GM21619 (cell line): Measurements from ENCODE around the gene SFTPA2.
"Not testable (repeated sequence)": the region's sequence is repeated elsewhere in the genome, so short reads cannot be mapped to it uniquely, and the experiment has no call there.

Source experiments
- ATAC-seq: cut with Tn5 transposase; IDR thresholded peaks from one replicate; pipeline ENCODE4 v1.9.1; 2021; ENCODE audit not compliant: unreplicated experiment

Gene SFTPA2

DNA sequence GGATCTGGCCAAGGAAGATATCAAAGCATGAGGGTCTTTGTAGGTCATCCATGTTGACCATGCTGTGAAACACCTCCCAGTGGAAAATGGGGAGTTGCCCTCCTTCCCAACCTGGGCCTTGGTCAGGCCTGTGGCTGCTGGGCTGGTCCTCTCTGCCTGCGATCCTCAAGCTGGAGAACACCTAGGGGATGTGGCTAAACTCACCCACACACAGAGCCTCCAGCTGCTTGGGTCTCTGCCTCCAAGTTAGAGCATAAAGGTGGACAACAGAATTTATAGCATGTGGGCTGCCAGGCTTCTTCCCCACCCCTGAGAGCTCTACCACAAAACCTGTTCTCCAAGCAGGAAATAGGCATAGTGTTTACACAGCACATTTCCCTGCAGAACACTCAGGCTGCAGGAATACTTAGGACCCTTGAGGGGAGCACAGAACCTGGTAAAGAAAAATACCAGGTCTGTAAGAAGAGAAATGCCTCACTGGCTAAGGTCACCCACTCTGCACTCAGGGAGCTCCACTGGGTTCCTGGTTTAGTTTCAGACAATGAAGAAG, at the start of gene SFTPA2:
SFTPA2 (minus strand) TSS at position 248 of the 550 bp plus-strand sequence. CDS start 924 bp downstream, outside the sequence.
- no peak for ATAC-seq

DNA sequence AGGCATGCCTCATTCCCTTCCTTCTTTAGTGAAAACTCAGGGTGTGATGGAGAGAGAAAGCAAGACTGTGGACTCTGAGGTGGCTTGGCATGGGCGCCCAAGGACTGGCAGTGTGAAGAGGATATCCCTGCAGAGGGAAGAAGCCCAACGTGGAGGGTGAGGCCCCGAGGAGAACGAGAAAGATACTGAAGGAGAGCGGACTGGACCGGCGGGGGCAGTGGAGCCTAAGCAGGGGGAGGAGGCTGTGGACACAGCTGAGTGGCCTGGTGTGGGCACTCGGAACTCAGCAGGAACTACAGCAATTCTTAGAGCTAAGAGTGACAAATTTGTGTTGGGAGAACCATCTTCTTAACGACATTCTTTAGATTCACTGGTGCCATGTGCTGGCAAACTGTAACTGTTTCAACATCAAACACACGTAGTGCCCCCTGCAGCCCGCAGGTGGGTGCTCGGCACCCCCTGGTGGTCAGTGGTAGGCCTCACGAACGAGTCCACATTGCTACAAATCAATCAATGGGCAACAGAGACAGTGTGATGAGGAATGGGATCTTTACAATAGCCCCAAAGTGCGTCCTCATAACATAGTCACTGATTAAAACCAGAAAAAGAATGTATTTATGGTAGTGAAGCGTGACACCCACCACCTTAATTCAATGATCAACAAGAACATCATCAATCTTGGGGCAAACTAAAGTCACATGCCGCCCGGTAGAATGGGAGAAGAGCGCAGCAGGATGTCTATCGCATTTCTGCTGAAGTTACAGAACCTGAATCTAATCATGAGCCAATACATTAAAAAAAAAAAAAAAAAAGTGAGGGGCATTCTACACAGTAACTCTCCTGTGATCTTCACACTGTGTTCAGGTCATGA, 48.5 kb upstream of the SFTPA2 start:
- no peak for ATAC-seq

DNA sequence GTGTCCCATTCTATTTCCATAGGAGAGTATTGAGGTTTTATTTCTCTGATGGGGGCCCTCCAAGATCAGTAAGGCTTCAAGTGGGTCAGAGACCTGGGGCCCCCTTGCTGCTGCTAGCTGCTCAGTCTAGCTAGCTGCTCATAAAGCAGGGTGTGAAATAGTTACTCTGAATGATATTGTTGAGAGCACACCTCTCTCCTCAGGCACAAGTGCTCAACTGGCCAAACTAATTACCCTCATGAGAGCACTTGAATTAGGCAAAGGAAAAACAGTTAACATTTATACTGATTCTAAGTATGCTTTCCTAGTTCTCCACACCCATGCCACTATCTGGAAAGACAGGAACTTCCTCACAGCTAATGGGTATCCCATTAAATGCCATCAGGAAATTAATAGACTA, 45.1 kb upstream of the SFTPA2 start:
- ATAC-seq = no peak

DNA sequence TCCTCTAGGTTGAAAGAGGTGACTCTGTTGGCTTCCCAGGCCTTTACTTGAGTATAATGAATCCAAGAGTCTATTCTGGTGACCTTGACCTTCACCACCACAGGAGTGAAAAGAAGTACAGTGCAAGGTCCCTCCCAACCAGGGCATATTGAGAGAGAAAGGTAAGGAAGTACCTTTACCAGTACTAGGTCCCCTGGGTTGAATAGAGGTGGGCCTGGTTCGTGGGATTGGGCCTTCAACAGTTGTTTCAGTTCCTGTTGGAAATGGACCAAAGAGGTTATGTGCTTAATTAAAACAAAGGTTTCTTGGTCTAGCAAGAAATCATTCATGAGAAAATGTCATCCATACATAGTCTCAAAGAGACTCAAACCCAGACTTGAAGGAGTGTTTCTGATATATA, 44.1 kb upstream of the SFTPA2 start:
- ATAC-seq = no peak

DNA sequence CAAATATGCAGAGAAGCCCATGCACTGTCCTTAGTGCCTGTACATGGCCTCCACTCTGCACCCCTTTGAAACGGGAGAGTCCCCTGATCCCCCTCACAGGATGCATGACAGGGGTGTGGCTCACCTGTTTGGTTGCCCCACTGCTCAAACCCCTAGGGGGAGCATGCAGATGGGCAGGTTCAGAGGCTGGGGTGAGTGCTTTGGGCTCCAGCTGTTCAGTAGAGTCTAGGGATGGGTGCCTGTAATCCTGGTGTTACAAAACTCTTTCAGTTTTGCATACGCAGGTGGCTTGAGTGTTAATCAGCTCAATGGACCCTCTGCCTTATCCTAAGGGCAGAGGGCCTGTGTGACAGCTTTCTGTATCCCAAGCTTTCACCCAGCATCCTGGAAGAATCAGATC, 42.7 kb upstream of the SFTPA2 start:
- ATAC-seq = no peak

DNA sequence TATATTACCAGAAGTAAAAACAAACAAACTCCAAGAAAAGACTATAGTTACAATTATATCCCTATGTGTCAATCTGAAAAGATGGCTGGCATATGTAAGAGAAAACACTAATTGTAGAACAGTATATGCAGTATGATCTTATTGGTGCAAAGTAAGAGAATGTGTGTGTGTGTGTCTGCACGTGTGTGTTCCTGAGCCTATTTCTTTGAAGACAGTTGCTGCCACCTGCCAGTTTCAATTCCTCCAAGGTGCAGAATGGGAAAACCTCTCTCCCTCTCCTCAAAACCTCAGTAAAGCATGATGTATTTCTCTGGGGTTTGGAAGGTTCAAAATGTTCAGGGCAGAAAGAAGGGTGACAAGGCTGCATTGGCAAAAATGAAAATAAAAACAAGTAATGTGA, 41.7 kb upstream of the SFTPA2 start:
- no peak for ATAC-seq

DNA sequence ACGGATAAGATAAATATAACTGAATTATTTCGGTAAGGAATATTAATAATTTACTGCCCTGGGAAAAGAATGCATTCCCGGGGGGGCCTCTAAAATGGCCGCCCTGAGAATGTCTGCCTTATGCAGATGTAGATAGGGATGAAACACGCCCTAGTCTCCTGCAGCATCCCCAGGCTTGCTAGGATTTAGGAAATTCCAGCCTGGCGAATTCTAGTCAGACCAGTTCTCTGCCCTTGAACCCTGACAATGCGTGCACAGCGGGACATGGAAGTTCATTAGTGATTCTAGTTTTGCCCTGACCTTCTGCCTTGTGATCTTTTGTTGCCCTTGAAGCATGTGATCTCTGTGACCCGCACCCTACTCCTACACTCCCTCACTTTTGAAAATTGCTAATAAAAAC, 39.4 kb upstream of the SFTPA2 start:
- ATAC-seq = not testable (repeated sequence)

DNA sequence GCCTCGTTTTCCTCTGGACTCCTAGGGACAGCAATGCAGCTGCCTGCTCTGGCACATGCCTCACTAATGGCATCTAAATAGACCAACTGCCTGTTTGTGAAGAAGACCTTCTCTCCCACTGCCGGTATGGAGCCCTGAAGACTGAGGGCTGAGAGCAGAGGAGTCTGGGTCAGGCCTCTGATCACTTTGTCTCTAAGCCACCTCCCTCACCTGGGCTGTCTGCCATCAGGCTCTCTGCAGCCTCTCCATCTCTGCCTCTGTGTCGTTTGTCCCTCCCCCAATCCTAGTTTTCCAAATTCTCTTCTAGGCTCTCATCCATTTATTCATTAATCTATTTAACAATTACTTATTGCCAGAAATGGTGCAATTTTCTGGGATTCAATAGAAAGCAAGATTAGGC, 35.3 kb upstream of the SFTPA2 start:
- ATAC-seq = no peak

DNA sequence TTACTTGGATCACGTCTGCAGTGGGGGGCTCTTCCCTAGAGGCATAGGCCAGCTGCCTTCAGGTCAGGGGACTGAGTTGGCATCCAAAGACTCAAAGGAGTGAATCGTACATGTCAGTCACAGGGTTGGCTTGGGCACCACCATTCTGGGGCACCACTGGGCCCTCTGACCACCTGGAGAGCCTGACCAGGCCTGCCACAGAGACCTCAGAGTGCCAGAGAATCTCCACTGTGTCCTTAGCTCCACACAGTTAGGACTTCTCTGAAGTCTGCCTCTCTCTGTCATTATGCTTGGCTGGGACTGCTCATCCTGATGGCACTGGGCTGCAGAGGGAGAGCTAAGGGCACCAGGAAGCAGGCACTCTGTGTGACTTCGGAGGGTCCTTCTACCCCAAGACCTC, 34.4 kb upstream of the SFTPA2 start:
- ATAC-seq = not testable (repeated sequence)

DNA sequence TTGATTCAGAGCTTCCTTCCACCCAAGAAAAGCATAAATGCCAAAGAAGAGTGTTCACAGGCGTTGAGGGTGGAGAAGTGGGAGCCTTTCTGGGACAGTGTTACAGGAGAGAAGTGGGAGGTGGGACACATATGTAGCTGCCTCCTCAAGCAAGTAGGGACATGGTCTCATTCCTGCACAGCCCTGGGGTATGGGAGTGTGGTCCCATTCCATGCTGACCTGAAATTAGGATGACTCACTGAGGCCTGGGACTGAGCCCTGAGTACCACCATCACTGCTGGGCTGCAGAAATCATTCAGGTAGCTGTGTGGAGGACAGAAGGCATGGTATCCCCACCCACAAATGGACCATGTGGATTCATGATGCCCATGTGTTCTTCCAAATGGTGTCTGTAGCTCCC, 33.2 kb upstream of the SFTPA2 start:
- ATAC-seq = no peak

DNA sequence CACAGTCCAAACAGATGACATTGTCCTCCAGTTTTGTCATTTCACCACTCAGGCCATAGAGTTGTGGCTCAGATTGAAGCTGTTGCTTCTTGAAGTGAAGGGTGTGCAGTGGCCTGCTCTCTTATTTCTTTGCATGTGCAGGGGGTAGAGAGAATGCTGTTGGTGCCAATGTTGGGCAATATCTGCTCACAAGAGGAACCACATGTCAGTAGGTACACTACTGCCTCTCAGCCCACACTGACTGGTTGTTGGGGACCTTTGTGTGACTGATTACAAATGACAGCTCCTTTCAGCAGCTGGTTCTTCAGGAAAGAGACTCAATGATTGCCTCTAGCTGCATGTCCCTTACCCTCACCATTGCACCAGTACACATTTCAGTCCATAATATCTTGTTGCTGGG, 28.6 kb upstream of the SFTPA2 start:
- ATAC-seq = no peak

DNA sequence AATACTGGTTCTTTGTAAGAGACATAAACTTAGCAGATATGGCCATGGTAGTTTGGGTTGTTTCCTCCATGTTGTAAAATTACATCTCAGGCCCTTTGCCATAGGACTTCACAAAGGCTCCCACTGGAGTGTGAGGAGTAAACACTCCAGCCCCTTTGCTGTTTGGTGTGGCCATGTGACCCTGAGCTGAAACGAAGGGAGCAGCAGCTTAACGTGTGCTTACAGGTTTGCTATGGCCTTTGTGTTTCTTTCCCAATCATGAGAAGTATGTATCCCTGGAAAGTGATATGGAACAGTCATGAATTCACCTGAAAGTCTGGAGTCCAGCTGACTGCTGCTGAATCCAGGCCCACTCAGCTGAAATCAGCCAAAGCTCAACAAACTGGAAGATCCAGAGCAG, 26.7 kb upstream of the SFTPA2 start:
- ATAC-seq = no peak

DNA sequence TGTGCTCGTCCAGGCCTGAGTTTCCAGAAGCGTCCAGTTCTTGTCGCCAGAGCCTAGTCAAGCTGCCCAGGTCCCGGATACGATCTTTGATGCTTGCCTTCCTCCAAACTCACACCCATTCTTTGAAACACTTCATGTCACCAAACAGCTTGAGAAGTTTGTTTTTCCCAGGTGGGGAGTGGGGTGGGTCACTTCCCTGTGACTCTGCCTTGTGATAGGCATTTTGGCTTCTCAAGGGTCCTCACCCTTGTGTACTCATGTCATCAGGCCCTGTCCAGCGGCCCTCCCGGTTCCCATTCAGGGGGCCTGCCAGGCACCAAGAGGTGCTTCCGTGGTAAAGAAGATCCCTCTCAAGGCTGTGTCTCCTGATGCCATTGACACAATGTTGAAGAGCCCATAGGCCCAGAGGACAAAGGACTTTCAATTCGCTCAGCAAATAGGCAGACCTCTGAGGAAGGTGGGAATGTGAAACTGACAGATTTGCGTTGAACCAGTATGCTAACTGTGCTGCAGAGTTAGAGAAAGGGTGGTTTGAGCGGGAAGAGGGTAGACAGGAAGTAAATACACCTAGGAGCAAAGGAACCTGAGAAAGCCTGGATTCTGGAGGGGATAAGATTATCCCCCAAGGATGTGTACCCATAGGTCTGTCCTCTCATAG, 25.8 kb upstream of the SFTPA2 start:
- ATAC-seq = no peak

DNA sequence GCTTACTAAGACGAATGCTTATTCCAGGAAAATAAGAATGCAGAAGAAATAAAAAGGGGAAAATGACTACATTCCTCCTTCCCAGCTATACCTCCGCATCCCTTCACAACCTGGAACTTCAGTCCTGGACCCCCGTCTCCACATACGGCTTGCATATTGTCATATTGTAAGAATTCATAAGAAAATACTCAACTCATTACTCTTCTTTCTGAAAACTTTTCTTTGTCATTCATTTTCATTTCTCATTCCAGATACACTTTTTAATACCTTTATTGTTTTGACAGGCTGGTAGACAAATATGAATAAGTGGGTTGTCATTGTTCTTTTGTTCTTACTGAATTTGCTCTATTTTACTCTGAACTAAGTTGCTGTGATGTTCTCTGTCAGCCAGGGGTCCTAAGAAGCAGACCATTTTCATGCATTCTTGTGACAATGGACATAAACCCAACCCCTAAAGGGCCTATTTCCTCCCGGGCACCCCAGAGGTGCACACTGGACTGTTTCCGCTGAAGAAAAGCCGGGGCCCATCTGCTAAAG, 23.3 kb upstream of the SFTPA2 start:
- no peak for ATAC-seq

DNA sequence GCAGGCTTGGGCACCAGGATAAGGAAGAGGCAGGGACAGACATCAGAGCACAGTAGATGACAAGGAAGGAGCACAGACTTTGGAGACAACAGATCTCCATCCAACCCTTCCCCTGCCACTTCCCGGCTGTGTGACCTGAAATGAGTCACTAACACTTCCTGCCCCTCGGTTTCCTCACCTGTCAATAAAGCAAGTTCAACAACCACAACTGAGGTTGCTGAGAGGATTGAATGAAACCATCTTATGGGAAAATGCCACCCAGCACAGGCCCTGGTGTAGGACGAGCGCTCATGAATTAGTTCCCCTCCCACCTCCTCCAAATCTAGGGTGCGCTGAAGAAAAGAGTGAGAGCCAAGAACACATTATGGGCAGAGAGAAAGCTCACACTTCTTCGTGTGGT, 22.7 kb upstream of the SFTPA2 start:
- ATAC-seq = not testable (repeated sequence)

DNA sequence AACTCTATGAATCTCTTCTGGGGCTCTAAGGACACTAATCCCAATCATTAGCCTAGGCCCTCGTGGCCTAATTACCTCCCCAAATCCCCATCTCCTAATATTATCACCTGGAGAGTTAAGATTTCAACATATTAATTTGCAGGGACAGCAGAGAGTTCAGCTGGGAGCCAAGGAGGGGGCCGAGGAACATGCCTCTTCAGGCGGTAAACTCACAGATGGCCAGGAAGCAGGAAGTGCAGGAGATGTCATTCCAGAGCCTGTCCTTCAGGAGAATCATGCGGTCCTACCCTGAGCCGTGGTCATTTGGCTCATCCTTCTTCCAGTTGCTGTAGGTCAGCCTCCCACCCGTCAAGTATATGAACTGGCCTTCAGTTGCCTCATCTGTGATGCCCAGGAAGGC, 21.9 kb upstream of the SFTPA2 start:
- ATAC-seq = no peak

DNA sequence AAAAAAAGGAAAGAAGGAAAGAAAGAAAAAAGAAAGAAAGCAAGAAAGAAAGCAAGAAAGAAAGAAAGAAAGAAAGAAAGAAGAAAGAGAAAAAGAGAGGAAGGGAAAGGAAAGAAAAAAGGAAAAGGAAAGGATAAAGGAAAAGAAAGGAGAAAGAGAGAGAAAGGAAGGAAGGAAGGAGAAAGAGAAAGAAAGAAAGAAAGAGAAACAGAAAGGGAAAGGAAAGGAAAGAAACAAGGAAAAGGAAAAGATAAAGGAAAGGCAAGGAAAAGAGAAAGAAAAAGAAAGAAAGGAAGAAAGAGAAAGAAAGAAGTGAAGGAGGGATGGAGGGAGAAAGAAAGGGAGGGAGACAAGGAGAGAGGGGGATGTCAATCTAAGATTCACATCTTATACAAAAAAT, 20.8 kb upstream of the SFTPA2 start:
- no peak for ATAC-seq

DNA sequence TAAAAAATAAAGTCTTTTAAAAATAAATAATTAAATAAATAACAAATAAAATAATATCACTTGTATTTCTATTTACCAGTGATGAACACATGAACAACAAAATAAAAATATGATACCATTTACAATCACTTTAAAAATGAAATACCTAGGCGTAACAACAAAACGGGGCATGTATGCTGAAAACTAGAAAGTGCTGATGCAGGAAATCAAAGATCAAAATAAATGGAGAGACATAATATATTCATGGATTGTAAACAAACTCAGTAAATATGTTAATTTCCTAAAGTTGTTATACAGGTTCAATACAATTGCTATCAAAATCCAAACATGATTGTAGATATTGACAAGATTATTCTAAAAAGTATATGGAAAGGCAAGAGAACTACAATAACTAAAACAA, 19.2 kb upstream of the SFTPA2 start:
- no peak for ATAC-seq

DNA sequence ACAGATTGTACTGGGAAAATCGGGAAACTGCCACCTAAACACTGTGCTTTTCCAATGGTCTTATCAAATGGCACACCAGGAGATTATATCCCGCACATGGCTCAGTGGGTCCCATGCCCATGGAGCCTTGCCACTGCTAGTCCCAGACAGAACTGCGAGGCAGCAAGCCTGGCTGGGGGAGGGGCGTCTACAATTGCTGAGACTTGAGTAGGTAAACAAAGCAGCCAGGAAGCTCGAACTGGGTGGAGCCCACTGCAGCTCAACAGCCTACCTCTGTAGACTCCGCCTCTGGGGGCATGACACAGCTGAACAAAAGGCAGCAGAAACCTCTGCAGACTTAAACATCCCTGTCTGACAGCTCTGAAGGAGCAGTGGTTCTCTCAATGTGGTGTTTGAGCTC, 10.4 kb upstream of the SFTPA2 start:
- not testable (repeated sequence) for ATAC-seq

DNA sequence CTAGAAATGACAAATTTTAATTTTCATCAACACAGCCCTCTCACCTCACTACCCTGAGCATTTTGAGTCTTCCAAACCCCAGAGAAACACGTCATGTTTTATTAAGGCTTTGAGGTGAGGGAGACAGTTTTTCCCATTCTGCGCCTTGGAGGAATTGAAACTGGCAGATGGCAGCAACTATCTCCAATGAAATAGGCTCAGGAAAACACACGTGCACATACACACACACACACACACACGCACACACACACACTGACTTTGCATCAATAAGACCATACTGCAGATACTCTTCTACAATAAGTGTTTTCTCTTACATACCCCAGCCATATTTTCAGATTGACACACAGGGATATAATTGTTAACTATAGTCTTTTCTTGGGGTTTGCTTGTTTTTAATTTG, 3.2 kb upstream of the SFTPA2 start:
- no peak for ATAC-seq

DNA sequence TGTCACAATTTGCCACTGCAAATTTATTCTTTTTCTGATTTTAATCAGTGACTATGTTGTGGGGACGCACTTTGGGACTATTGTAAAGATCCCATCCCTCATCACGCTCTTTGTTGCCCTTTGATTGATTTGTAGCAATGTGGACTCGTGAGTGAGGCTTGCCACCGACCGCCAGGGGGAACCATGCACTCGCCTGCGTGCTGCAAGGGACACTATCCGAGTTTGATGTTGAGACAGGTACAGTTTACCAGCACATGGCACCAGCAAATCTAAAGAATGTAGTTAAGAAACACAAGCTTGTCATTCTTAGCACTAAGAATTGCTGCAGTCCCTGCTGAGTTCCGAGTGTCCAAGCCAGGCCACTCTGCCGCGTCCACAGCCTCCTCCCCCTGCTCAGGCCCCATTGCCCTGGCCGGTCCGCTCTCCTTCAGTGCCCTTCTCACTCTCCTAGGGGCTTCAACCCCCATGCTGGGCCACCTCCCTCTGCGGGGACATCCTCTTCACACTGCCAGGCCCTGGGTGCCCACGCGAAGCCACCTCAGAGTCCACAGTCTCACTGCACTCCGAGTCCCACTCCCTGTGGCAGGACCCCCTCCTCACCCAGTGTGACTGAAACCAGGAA, 2.0 kb upstream of the SFTPA2 start:
- ATAC-seq = no peak

DNA sequence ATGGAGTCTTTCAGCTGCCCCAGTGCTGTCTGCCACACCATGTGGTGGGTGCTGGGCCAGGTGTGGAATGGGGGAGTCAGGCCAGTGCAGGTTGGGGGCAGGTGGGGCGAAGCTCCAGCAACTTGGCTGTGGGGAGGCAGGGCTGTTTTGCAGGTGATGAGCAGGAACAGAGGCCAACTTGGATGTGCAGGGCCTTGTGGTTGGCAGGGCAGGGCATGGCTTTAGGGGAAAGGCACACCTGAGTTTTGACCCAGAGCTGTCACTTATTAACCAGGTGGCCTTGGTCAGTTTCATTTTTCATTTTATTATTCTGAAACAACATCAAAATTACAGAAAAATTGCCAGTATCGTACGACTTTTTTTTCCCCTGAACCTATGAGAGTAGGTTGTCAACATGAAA, 1.1 kb upstream of the SFTPA2 start:
- ATAC-seq = no peak
